PC-9 (cell line): ENCODE measurements around the gene REXO5. TPM values are rescaled to one million over a fixed set of nuclear protein-coding genes. Genes with fewer than 3 reads are reported as not detected.

Source experiments
- BruUV-seq: library from RNA; stranded (reverse); fragments of 400-500 nt; replicated peaks from 2 replicates; lab custom pipeline; 2021; lab: Mats Ljungman, UMichigan
- CTCF ChIA-PET: fragments of 300-600 bp; sonication (Branson Sonifier 250); formaldehyde crosslinking; loops from one replicate; lab custom pipeline; 2022; ENCODE audit warnings: antibody characterized with exemption; lab: Charles Lee
- POLR2A ChIA-PET: fragments of 300-600 bp; sonication (Branson Sonifier 250); formaldehyde crosslinking; loops from one replicate; lab custom pipeline; 2022; ENCODE audit warnings: antibody characterized with exemption; ENCODE audit not compliant: unreplicated experiment; lab: Charles Lee
- DNase-seq, 2 experiments: peaks; one replicate each; pipeline versions ENCODE4 v3.0.0 to v3.0.0-alpha.2; 2015 to 2022; ENCODE audit warnings: mixed read lengths in 1 of 2
- H2AFZ ChIP-seq: fragments of 200-600 bp; sonication (generic); 2 replicates; pipeline ENCODE4 v1.8.1; 2017; ENCODE audit warnings: antibody characterized with exemption
- H3F3A ChIP-seq: fragments of 200-600 bp; sonication (generic); 2 replicates; pipeline ENCODE4 v1.8.1; 2017; ENCODE audit warnings: antibody characterized with exemption, mild to moderate bottlenecking, low read depth; ENCODE audit not compliant: insufficient read depth
- H3K27ac ChIP-seq: fragments of 200-600 bp; sonication (generic); 2 replicates; pipeline ENCODE4 v1.6.1; 2016; ENCODE audit warnings: mixed run types
- H3K27me3 ChIP-seq: fragments of 200-600 bp; sonication (generic); 2 replicates; pipeline ENCODE4 v1.6.1; 2016; ENCODE audit warnings: low read depth, mixed run types; ENCODE audit not compliant: insufficient read depth
- H3K36me3 ChIP-seq: fragments of 200-600 bp; sonication (generic); 2 replicates; pipeline ENCODE4 v1.6.1; 2016; ENCODE audit warnings: low read depth, mixed run types
- H3K4me1 ChIP-seq: fragments of 200-600 bp; sonication (generic); replicated peaks from 2 replicates; pipeline ENCODE4 v1.6.1; 2016; ENCODE audit warnings: mixed run types; ENCODE audit not compliant: insufficient read depth
- H3K4me2 ChIP-seq: fragments of 200-600 bp; sonication (generic); 2 replicates; pipeline ENCODE4 v1.6.1; 2017; ENCODE audit warnings: mixed run types
- H3K4me3 ChIP-seq: fragments of 200-600 bp; sonication (generic); 2 replicates; pipeline ENCODE4 v1.6.1; 2016; ENCODE audit warnings: mixed run types
- H3K79me2 ChIP-seq: fragments of 200-600 bp; sonication (generic); 2 replicates; pipeline ENCODE4 v1.6.1; 2017; ENCODE audit warnings: low read depth, mixed run types
- H3K9me2 ChIP-seq: fragments of 200-600 bp; sonication (generic); 2 replicates; pipeline ENCODE4 v1.8.1; 2017; ENCODE audit warnings: mild to moderate bottlenecking; ENCODE audit not compliant: insufficient read depth
- H3K9me3 ChIP-seq: fragments of 200-600 bp; sonication (generic); 2 replicates; pipeline ENCODE4 v1.8.1; 2016; ENCODE audit warnings: low read depth; ENCODE audit not compliant: insufficient read depth
- H4K20me1 ChIP-seq: fragments of 200-600 bp; sonication (generic); 2 replicates; pipeline ENCODE4 v1.8.1; 2017; ENCODE audit not compliant: insufficient read depth
- CTCF ChIP-seq: fragments of 200-600 bp; sonication (generic); conservative IDR thresholded peaks from 2 replicates; pipeline ENCODE4 v1.6.1; 2017; ENCODE audit warnings: mixed run types, antibody characterized with exemption, mild to moderate bottlenecking, moderate library complexity
- EZH2 ChIP-seq: fragments of 200-600 bp; sonication (generic); IDR thresholded peaks from 2 replicates; pipeline ENCODE4 v1.8.0; 2017; ENCODE audit warnings: antibody characterized with exemption, low read depth
- intact Hi-C: fragments of 100-400 bp; cut with micrococcal nuclease; formaldehyde crosslinking; loops from one replicate; pipeline ENCODE4 v1.10.0; 2022; ENCODE audit not compliant: unreplicated experiment
- total RNA-seq: library from RNA; stranded (reverse); gene quantifications from 2 replicates; pipeline ENCODE4 v1.2.3, GENCODE V29; 2021

REXO5 gene
- total RNA-seq, 1 experiment from 2014 or later: 13.2 TPM

GRCh38 chr16:20849589-20850390, 43.5 kb downstream of the REXO5 start:
- H4K20me1 ChIP-seq: no peaks in the 10 kb centered on the region
- H3F3A ChIP-seq: peaks cover 18% of the 10 kb centered on the region; the same call in 1 of the 2 replicates
- TF ChIP-seq EZH2 (no peak), CTCF (peak; percentile 99)
- no peaks in the 10 kb centered on the region for H3K79me2 ChIP-seq
- intact Hi-C loops: loop anchor here (1.0 to 5.0 kb wide), 7 partner anchors 29 to 1471 kb away; partner anchors contain the start of gene LDAF1
- POLR2A ChIA-PET: no interaction called here
- H3K27ac ChIP-seq: no peak overlapping the region
- no peaks in the 10 kb centered on the region for H3K36me3 ChIP-seq
- H3K4me1 ChIP-seq: peaks cover 33% of the 10 kb centered on the region
- H3K9me3 ChIP-seq: no peaks in the 10 kb centered on the region
- no TSS peak for BruUV-seq
- no peak overlapping the region for H3K4me3 ChIP-seq
- H3K4me2 ChIP-seq: no peak overlapping the region
- H3K27me3 ChIP-seq: no peaks in the 10 kb centered on the region
- CTCF ChIA-PET: interaction anchor here (0.5 to 1.7 kb wide), 8 partner anchors 16 to 290 kb away, joined by 3 to 23 read pairs (median 4); no protein-coding TSS in a partner anchor
- no peaks in the 10 kb centered on the region for H3K9me2 ChIP-seq
- no peak overlapping the region for H2AFZ ChIP-seq
- peak; percentile 42 to 69 for DNase-seq

- Histone ChIP-seq H3K9me3 (no peaks in the 10 kb centered on the region), H3K4me2 (peak overlapping the region; percentile 23), H2AFZ (no peak overlapping the region), H3K79me2 (no peaks in the 10 kb centered on the region), H3K27me3 (no peaks in the 10 kb centered on the region), H3K36me3 (no peaks in the 10 kb centered on the region), H3F3A (peaks cover 18% of the 10 kb centered on the region; the same call in 1 of the 2 replicates), H3K9me2 (no peaks in the 10 kb centered on the region), H3K27ac (peak overlapping the region; percentile 35; the same call in 1 of the 2 replicates), H4K20me1 (no peaks in the 10 kb centered on the region), H3K4me3 (no peak overlapping the region), H3K4me1 (peaks cover 33% of the 10 kb centered on the region)
- TF ChIP-seq EZH2 (no peak), CTCF (no peak)
- ChIA-PET POLR2A (interaction anchor here (0.6 to 0.7 kb wide), 2 partner anchors 40 to 315 kb away, joined by 3 to 4 read pairs; no protein-coding TSS in a partner anchor), CTCF (interaction anchor here (0.8 to 2.4 kb wide), 7 partner anchors 15 to 450 kb away, joined by 3 to 23 read pairs (median 8); no protein-coding TSS in a partner anchor)
- no TSS peak for BruUV-seq
- no peak for DNase-seq
- intact Hi-C loops: loop anchor here (1.0 to 5.0 kb wide), 9 partner anchors 28 to 1470 kb away; partner anchors contain the start of gene LDAF1
These were observed 44.7 kb downstream of the REXO5 start for GRCh38 chr16:20850981-20851380.

- intact Hi-C loops: loop anchor here (1.0 to 5.0 kb wide), 8 partner anchors 27 to 1469 kb away; partner anchors contain the start of gene LDAF1
- Histone ChIP-seq H3K9me3 (no peaks in the 10 kb centered on the region), H3K36me3 (no peaks in the 10 kb centered on the region), H3K9me2 (no peaks in the 10 kb centered on the region), H3K4me1 (peaks cover 33% of the 10 kb centered on the region), H3K4me2 (peak overlapping the region; percentile 34), H2AFZ (no peak overlapping the region), H3K79me2 (no peaks in the 10 kb centered on the region), H4K20me1 (no peaks in the 10 kb centered on the region), H3F3A (peaks cover 18% of the 10 kb centered on the region; the same call in 1 of the 2 replicates), H3K4me3 (no peak overlapping the region), H3K27ac (peak overlapping the region; percentile 35; the same call in 1 of the 2 replicates), H3K27me3 (no peaks in the 10 kb centered on the region)
- BruUV-seq: no TSS peak
- DNase-seq: peak; percentile 73 to 85
- ChIA-PET CTCF (interaction anchor here (0.5 to 2.4 kb wide), 6 partner anchors 15 to 1715 kb away, joined by 3 to 9 read pairs (median 3); partner anchors contain the start of genes ERI2 and REXO5), POLR2A (interaction anchor here (0.6 to 0.7 kb wide), 3 partner anchors 40 to 1132 kb away, joined by 4 to 11 read pairs (median 4); no protein-coding TSS in a partner anchor)
- no peak for TF ChIP-seq CTCF
- no peak for TF ChIP-seq EZH2
These were observed 45.3 kb downstream of the REXO5 start for GRCh38 chr16:20851601-20852000.
